ENCODE measurements around the gene MINDY4. TPM values are rescaled to one million over a fixed set of nuclear protein-coding genes. Genes with fewer than 3 reads are reported as not detected.

Gene MINDY4
- total RNA-seq, 1 experiment from 2014 or later = 9.2 TPM

DNA sequence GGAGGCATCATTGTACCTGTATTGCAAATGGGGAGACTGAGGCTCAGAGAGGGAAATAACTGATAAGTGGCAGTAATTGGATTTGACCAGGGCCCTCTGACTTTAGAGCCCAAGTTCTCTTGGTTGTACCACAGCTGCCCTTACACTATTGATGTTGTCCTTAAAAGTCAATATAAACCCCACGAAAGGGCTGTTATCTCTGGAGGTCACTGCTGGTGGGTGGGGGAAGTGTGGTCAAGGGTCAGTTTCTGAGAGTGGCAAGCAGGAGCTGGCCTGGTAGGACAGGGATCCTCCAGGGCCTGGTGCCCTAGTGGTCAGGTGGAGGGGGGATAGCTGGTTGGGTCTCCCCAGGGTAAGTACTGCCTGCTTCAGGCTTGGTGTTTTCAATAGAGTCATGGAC lies 96.3 kb downstream of the MINDY4 start:
- no peaks in the 10 kb centered on the region for H3K27me3 Mint-ChIP-seq (ENCODE audit: insufficient read depth, unreplicated experiment)
- no peak for DNase-seq (ENCODE audit: unreplicated experiment)
- TF ChIP-seq, protein P1, sequence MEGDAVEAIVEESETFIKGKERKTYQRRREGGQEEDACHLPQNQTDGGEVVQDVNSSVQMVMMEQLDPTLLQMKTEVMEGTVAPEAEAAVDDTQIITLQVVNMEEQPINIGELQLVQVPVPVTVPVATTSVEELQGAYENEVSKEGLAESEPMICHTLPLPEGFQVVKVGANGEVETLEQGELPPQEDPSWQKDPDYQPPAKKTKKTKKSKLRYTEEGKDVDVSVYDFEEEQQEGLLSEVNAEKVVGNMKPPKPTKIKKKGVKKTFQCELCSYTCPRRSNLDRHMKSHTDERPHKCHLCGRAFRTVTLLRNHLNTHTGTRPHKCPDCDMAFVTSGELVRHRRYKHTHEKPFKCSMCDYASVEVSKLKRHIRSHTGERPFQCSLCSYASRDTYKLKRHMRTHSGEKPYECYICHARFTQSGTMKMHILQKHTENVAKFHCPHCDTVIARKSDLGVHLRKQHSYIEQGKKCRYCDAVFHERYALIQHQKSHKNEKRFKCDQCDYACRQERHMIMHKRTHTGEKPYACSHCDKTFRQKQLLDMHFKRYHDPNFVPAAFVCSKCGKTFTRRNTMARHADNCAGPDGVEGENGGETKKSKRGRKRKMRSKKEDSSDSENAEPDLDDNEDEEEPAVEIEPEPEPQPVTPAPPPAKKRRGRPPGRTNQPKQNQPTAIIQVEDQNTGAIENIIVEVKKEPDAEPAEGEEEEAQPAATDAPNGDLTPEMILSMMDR (IDR thresholded peaks at IDR 0.05; ENCODE audit: unreplicated experiment) = no peak
- H3K9me3 Mint-ChIP-seq (ENCODE audit: unreplicated experiment) = no peaks in the 10 kb centered on the region
- CTCF ChIA-PET = no interaction called here
- H3K4me3 Mint-ChIP-seq (ENCODE audit: unreplicated experiment) = no peak overlapping the region
- no TSS peak for BruUV-seq (replicated peaks)
- peaks cover 6% of the 10 kb centered on the region for H3K36me3 Mint-ChIP-seq (ENCODE audit: insufficient read depth, unreplicated experiment)
- H3K27ac Mint-ChIP-seq (ENCODE audit: low read depth, unreplicated experiment) = no peak overlapping the region
- intact Hi-C loops (cut with micrococcal nuclease) = no loop called here
- POLR2A ChIA-PET = no interaction called here
- H3K4me1 Mint-ChIP-seq (ENCODE audit: insufficient read depth, unreplicated experiment) = no peaks in the 10 kb centered on the region

GRCh38 chr7:30869794-30870611 lies 98.8 kb downstream of the MINDY4 start:
- no TSS peak for BruUV-seq (replicated peaks)
- TF ChIP-seq, protein P1 (IDR thresholded peaks at IDR 0.05; ENCODE audit: unreplicated experiment) = no peak
- Mint-ChIP-seq H3K4me1 (ENCODE audit: insufficient read depth, unreplicated experiment) (no peaks in the 10 kb centered on the region), H3K27ac (ENCODE audit: low read depth, unreplicated experiment) (no peak overlapping the region), H3K4me3 (ENCODE audit: unreplicated experiment) (no peak overlapping the region), H3K36me3 (ENCODE audit: insufficient read depth, unreplicated experiment) (peaks cover 6% of the 10 kb centered on the region), H3K27me3 (ENCODE audit: insufficient read depth, unreplicated experiment) (no peaks in the 10 kb centered on the region), H3K9me3 (ENCODE audit: unreplicated experiment) (no peaks in the 10 kb centered on the region)
- ChIA-PET CTCF (interaction anchor here (0.5 kb wide), 1 partner anchor 229 kb away, joined by 3 read pairs; no protein-coding TSS in a partner anchor), POLR2A (no interaction called here)
- intact Hi-C loops (cut with micrococcal nuclease) = no loop called here
- no peak for DNase-seq (ENCODE audit: unreplicated experiment)

DNA sequence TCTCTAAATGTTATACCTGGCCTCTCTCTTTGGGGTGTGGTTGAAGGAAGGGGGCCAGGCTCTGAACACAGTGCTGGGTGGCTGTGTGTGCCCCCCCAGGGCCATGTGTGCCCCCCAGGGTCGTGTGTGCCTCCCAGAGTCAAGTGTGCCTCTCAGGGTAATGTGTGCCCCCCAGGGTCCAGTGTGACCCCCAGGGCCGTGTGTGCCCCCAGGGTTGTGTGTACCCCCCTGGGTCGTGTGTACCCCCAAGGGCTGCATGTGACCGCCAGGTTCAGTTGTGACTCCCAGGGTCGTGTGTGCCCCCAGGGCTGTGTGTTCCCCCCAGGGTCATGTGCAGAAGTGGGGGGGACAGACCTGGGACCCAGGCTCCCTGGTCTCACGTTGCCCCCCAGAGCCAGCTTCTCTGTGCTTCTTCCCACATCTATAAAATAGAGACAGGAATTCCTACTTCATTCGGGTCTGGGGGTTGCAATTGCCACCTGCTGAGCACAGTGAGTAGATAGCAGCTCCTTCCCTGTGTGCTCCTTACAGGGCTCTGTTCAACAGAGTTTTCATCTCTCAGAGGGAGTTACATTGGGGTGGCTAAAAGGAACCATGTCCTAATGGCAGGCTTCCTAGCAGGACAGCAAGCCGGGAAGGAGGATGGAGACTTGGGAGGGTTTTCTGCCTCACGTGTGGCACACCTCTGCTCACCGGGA lies 99.8 kb downstream of the MINDY4 start:
- Mint-ChIP-seq H3K4me1 (ENCODE audit: insufficient read depth, unreplicated experiment) (no peaks in the 10 kb centered on the region), H3K36me3 (ENCODE audit: insufficient read depth, unreplicated experiment) (peaks cover 6% of the 10 kb centered on the region), H3K27me3 (ENCODE audit: insufficient read depth, unreplicated experiment) (no peaks in the 10 kb centered on the region), H3K27ac (ENCODE audit: low read depth, unreplicated experiment) (no peak overlapping the region), H3K4me3 (ENCODE audit: unreplicated experiment) (no peak overlapping the region), H3K9me3 (ENCODE audit: unreplicated experiment) (no peaks in the 10 kb centered on the region)
- POLR2A ChIA-PET = no interaction called here
- no peak for DNase-seq (ENCODE audit: unreplicated experiment)
- CTCF ChIA-PET = interaction anchor here (0.5 kb wide), 1 partner anchor 228 kb away, joined by 3 read pairs; no protein-coding TSS in a partner anchor
- TF ChIP-seq, protein P1 (IDR thresholded peaks at IDR 0.05; ENCODE audit: unreplicated experiment) = no peak
- intact Hi-C loops (cut with micrococcal nuclease) = no loop called here
- BruUV-seq (replicated peaks) = no TSS peak

- BruUV-seq (replicated peaks) = no TSS peak
Measured at GRCh38 chr7:30871655-30872054, 100.4 kb downstream of the MINDY4 start.

More at GRCh38 chr7:30871655-30872054, 100.4 kb downstream of the MINDY4 start:
- CTCF ChIA-PET = interaction anchor here (0.5 kb wide), 1 partner anchor 66 kb away, joined by 3 read pairs; no protein-coding TSS in a partner anchor
- intact Hi-C loops (cut with micrococcal nuclease) = no loop called here
- POLR2A ChIA-PET = no interaction called here
- H3K27ac Mint-ChIP-seq (ENCODE audit: low read depth, unreplicated experiment) = no peak overlapping the region
- DNase-seq (ENCODE audit: unreplicated experiment) = no peak
- peaks cover under 1% of the 10 kb centered on the region for H3K36me3 Mint-ChIP-seq (ENCODE audit: insufficient read depth, unreplicated experiment)
- TF ChIP-seq, protein P1 (IDR thresholded peaks at IDR 0.05; ENCODE audit: unreplicated experiment) = no peak
- no peaks in the 10 kb centered on the region for H3K27me3 Mint-ChIP-seq (ENCODE audit: insufficient read depth, unreplicated experiment)
- H3K9me3 Mint-ChIP-seq (ENCODE audit: unreplicated experiment) = no peaks in the 10 kb centered on the region
- H3K4me3 Mint-ChIP-seq (ENCODE audit: unreplicated experiment) = no peak overlapping the region
- no peaks in the 10 kb centered on the region for H3K4me1 Mint-ChIP-seq (ENCODE audit: insufficient read depth, unreplicated experiment)

All from MCF 10A (cell line).